GM23248 (cell line): Measurements from ENCODE around the gene S100PBP.

Experiments used
- EZH2 ChIP-seq: fragments of 200-600 bp; sonication (generic); IDR thresholded peaks from 2 replicates; pipeline ENCODE4 v1.6.1; 2018; ENCODE audit warnings: antibody characterized with exemption, mild to moderate bottlenecking; ENCODE audit not compliant: insufficient read depth, poor library complexity, severe bottlenecking
- EZH2phosphoT487 ChIP-seq: fragments of 200-600 bp; sonication (generic); IDR thresholded peaks from 2 replicates; pipeline ENCODE4 v1.6.1; 2018; ENCODE audit warnings: antibody characterized with exemption, moderate library complexity, mild to moderate bottlenecking, low read depth; ENCODE audit not compliant: insufficient read depth

GRCh38 chr1:32874860-32875752 lies 57.7 kb downstream of the S100PBP start:
- TF ChIP-seq EZH2 (no peak), EZH2phosphoT487 (no peak)
